Activated CD8-positive, alpha-beta memory T cell treated with anti-CD3 and anti-CD28 coated beads for 24 hours (primary cell): ENCODE results near the gene EEF1AKMT3.
"Not testable (repeated sequence)": the region's sequence is repeated elsewhere in the genome, so short reads cannot be mapped to it uniquely, and the experiment has no call there.

ENCODE experiments used
- DNase-seq: peaks from one replicate; pipeline ENCODE4 v3.0.0-alpha.2; 2020

The EEF1AKMT3 gene

DNA sequence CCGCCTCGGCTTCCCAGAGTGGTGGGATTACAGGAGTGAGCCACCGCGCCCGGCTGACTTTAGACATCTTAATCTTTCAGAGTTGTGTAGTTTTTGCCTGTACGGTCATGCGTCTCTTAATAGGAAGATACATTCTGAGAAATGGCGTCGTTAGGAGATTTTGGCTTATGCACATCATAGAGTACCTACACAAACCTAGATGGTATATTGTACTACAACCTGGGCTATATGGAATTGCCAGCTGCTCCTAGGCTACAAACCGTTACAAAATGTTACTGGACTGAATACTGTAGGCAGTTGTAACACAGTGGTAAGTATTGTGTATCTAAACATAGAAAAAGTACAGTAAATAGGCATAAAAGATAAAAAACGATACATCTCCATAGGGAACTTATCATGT lies 11.4 kb downstream of the EEF1AKMT3 start:
- no peak for DNase-seq

DNA sequence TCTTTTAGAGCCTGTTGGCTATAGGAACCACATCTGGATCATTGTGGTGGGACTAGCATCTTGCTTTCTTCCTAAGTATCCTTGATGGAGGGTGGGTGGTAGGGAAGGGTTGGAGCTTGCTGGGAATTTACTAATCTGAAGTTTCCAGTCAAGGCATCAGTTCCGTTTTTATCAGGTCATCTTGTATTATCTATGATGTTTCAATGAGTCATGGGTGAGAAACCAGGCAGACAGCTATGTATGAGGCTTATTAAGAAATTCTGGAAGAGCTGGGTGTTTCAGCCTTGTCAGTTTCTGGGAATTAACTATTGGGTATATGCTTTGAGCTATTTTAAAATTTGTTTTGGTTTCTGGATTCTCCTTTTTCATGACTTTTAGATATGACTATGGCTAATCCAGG lies 21.5 kb downstream of the EEF1AKMT3 start:
- DNase-seq, result no peak

DNA sequence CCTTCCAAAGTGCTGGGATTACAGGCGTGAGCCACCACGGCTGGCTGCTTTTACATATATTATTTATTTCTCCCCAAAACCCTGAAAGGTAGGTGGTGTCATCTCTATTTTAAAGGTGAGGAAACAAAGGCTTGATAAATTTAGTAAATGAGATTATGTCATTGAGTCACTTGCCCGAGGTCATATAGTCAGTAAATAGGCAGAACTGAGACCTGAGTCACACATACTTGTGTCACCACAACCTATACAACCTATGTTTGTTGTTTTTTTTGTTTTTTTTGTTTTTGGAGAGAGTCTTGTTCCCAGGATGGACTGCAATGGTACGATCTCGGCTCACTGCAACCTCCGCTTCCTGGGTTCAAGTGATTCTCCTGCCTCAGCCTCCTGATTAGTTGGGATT lies 22.9 kb downstream of the EEF1AKMT3 start:
- DNase-seq, result no peak

DNA sequence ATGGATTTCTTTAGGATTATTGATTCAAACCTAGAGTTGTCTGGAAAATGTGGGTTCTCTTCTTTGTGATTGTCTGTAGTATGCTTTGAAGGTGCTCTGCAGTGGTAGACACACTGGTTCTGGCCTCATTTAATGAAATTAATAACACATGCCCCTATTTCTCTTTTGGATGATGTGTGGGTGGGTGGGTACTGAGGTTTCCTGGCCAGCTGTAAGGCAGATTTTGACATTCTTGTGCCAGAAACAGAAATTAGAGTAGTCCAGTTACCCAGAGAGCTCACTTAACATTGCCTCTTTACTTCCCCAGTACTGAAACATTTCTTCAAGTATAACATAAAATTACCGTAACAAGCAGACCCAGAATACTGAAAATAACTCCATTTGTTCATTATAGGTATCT lies 24.6 kb downstream of the EEF1AKMT3 start:
- DNase-seq, result no peak

DNA sequence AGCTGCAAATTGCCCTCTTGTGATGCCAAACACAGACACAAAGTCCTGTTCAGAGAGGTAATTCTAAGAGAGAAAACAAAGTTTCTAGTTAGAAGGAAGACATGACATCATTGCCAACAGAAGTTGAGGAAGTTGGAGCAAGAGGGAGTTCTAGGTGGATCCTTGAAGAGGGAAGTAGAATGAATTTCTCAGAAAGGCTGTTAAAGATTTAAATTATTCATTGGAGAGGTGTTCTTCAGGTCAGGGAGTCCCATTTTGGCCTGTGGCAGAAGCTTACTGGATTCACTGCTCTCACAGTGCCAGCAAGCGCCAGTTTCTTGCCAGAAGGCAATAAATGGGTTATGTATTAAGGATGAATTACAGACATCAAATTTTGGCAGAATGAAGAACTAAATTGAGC lies 25.5 kb downstream of the EEF1AKMT3 start:
- no peak for DNase-seq

DNA sequence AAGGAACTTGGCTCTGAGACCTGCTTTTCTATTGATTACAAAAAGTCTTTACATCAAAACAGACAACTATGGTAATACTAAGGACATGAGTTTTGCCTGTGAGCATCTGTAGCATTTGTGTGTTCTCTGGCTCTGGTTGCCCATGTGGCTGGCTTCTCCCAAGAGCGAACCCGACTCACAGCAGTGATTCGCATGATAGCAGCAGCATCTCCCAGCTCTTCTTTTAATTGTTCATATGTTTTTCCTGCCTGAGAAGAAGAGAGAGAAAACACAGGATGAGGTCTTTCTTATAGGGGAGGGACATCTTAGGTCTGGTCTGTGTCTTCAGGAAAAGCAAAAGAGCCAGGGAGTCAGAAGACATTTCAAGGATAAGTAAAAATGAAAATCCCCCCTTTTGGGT lies 28.6 kb downstream of the EEF1AKMT3 start:
- DNase-seq, result no peak

DNA sequence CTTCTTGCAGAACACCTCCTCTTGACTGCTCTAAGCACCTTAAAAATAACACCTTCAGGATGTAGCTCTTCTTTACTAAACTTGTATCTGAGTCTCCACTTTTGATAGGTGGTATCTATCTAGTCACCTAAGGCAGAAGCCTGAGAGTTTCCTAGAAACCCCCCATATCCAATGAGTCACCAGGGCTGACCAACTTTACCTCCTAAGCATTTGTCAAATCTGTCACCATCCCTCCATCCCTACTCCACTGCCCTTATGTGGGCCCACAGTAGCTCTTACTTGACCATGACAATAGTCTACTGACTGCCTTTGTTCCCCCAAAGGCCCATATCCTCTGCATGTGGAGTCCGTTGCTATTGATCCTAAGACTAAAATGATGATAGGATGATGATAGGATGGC lies 30.2 kb downstream of the EEF1AKMT3 start:
- DNase-seq, result no peak

DNA sequence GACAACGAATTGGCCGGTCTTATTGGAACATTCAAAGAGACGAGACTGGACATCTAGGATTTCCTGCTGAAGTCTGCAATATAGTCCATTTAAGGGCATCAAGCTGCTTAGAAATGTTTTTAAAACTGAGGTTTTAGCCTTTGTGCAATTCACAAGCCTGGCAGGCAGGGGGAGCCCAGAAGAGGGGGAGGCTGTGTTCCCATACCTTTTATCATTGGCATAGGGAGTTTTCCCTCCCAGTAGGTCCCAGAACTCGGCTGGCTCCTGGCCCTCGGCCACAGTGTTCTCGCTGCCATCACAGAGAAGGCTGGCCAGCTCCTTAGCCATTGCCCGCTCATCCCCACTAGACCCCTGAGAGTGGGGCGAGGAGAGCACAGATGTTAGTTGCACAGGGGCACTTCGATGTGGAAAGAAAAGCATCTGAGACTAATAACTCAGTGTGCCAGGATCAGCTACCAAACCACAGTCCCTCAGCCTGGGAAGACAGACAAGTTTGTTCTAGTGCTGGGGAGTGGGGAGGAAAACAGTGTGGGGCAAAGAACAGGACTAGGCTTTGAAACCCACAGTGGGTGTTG lies 31.0 kb downstream of the EEF1AKMT3 start:
- DNase-seq, result no peak

DNA sequence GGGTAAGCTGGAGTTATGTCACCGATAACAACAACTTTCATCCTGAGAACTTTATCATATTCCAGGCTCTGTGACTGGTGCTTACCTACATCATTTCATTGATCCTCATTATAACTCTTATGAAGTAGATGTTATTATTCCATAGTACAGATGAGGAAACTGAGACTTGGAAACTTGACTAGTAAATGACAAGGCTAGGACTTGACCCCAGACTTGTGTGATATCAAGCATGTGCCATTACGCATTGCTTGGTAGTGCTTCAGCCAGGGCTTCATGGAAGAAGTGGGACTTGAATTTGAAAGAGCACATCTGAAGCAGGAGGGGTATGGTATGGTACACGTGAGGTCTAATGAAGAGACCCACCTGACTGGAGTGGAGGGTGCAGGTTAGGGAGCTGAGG lies 34.3 kb downstream of the EEF1AKMT3 start:
- DNase-seq, result no peak

DNA sequence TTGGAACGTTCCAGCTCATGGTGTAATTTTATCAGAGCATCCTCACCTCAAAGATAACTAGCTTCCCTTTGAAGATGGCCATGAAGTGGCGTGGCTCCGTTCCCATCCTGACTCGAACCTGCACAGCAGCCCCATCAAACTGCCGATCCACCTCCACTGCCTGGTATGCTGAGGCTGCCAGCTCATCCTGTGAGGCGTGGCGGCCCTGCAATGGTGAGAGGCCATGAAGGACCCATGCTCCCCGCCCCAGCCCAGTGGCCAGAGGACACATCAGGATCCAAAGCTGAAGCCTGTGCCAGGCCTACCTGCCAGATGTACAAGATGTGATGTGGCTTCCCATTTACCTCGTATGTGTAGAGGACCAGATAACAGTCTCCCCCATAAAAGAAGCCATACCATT lies 34.9 kb downstream of the EEF1AKMT3 start:
- no peak for DNase-seq

DNA sequence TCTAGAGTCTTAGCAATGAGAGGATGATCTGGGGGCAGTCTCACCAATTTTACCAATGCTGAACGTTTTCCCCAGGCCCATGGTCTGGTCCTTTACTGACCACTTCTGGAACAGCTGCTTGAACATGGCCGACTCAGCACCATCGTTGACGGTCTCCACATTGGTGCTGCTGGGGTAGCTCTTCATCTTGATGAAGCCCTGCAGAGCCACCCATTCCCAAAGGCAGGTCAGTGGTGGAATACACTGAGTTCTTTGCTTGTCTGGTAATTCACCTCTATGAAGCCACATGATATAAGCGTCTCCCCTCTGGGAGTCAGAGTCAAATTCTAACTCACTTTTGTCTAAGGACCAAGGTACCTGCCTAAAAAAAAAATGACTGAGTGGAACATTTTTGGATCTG lies 35.9 kb downstream of the EEF1AKMT3 start:
- DNase-seq, result no peak

DNA sequence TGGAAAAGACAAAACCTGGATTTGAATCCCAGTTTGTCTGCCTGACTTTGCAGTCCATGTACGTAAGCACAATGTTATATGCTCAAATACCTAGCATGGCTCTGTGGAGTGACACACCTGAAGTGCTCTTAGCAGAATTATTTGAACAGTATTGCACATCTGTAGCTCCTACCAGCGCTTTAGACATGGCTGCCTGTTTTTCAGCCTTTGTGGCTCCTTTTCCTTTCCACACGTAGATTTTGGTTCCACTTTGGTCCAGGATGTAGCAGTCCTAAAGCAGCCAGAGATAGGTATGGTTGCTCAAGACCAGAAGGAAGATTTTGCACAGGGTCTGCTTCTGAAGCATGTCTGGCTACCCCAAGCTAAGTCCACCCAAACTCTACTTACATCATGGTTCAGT lies 37.0 kb downstream of the EEF1AKMT3 start:
- DNase-seq, result no peak

DNA sequence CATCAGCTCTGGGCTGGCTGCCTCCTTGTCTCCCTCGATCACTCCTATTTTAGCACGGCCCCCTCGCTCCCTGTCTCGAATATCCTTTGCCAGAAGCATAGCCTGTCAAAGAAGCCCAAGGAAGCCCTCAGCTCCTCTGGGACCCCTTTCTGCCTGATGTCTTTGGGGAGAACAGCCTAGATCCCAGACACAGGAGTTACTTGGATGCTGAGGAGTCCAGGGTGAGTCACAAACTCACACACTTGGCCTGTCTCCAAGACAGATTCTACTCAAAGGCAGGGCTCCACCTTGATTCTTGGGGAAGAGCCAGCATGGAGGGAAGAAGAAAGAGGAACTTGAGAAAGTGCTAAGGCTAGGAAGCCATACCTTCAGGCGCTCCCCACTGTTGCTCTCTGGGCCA lies 38.0 kb downstream of the EEF1AKMT3 start:
- DNase-seq, result no peak

DNA sequence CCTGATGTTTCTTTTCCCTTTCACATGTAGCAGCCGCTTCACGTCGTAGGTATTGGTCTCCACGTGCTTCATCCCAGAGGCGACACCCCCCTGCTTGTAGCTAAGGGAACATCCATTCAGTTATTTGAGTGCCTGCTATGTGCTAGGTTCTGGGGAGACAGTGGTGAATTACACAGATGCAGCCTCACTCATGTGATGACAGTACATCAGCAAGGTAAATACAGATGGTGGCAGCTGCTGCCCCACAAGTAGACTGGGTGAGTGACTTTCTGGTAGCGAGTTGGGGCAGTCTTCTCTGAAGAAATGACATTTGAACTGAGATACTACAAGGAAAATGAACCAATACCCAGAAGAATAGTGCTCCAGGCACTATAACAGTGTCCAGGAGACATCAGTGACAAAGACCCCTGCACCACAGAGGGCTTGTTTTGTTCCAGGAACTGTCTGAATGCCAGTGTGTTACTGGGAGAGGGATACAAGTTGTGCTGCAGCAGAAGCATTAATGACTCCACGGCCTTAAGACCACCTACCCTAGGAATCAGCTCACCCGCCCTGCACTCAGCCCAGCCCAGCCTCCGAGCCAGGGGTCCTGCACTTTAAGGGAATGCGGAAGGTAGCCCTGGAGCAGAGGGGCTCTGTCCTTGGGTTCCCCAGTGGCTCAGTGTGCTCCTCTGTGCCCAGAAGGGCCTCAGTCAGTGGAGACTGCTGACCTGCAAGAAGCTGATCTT lies 38.8 kb downstream of the EEF1AKMT3 start:
- DNase-seq, result no peak

DNA sequence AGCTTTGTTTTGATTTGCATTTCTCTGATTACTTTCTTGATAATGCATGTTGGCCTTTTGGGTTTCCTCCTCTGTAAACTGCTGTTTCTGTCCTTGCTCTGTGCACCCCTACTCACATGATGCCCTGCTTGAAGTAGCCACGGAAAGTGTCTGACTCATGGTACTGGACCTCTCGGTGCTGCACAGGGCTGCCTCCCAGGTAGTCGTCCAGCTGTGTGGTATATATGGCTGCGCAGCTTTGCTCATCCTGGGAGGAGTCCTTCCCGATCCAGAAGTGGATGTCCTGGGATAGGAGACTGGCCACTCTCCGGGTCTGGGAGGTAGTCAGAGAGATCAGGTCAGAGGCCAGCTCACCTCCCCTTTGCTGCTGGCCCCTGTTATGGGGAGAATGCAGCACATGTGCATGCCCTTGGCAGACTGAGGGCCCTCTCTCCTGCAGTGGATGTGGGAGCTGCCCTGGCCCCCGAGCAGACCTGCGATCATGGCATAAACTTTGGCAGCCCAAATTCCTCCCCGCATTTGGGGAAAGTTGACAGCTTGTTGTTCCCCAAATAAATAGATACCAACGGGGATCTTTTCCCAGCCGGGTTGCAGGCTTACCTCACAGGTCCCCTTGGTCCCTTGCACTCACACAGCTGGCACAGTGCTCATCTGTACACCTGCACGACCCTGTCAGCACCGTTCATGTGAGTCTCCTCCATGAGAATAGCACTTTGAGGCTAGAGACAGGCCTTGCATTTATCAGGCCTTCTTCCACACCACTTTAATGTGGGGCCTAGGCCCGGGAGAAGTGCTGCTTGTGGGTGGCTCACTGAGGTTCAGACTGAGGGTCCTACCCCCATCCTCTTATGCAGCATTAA lies 40.9 kb downstream of the EEF1AKMT3 start:
- no peak for DNase-seq

DNA sequence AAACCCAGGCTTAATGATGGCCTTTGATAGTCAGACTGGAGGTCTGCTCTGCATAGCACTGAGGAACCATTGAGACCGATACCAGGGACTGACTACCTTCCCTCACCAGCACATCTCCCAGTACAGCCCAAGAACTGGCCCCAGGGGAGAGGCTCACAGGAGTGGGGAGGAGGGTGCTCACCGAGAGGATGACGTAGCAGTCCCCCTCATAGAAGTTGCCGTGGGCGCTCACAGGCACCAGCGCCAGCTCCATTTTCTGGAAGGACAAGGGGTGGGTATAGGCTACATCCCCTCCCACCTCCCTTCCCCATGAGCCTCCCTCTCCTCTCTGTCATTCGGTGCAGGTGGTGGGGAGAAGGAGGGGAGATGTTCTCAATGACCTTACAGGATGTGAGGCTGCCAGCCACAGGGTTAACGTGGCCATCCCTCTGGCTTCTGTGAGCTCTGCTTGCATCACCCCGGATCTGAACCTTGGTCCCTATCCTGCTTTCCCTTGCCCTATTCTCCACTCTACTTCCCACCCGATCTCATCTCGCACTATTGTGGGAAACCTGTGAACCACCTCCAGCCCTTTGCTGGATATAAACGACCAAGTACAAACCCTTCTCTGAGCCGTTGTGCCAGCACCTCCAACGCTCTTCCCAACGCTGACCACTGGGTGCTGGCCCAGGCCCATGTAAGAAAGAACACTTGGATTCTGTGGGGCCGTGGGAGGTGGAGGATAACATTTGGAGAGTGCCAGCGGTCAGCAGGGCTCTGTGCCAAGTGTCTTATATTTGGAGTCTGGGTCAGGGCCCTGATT lies 41.8 kb downstream of the EEF1AKMT3 start:
- no peak for DNase-seq

DNA sequence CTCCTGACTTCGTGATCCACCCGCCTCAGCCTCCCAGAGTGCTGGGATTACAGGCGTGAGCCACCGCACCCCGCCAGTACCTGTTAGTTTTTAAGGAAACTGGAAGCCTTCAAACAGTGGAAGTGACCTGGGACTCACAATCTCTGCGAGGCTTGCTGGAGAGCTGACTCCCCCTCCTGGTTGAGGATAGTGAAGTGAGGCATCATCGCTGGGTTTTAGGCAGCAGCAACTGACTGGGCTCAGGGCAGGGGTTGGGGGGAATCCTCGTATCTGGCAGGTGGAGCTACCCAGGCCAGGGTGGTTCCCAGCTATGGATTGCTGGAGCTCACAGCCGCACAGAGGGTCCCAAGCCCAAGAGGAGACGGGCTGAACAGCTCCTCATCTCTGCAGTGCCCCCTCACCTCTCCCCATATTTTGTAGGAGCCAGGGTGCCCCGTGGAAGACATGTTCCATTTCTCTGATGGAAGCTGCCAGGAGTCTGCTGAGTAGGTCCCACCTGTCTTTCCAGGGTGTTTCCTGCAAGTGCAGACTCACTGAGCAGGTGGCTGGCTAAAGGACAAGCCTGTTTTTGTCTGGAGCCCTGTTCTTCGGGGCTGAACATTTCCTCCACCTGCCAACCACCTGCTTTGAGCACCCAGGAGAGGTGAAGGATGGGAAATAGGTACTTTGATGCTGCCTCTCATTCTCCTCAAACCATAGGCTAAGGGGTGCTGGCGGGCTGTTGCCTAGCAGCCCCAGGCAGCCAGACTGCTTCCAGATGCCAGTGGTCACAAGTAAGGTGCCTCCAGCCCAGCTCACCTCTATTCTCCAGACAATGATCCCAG lies 43.0 kb downstream of the EEF1AKMT3 start:
- no peak for DNase-seq

DNA sequence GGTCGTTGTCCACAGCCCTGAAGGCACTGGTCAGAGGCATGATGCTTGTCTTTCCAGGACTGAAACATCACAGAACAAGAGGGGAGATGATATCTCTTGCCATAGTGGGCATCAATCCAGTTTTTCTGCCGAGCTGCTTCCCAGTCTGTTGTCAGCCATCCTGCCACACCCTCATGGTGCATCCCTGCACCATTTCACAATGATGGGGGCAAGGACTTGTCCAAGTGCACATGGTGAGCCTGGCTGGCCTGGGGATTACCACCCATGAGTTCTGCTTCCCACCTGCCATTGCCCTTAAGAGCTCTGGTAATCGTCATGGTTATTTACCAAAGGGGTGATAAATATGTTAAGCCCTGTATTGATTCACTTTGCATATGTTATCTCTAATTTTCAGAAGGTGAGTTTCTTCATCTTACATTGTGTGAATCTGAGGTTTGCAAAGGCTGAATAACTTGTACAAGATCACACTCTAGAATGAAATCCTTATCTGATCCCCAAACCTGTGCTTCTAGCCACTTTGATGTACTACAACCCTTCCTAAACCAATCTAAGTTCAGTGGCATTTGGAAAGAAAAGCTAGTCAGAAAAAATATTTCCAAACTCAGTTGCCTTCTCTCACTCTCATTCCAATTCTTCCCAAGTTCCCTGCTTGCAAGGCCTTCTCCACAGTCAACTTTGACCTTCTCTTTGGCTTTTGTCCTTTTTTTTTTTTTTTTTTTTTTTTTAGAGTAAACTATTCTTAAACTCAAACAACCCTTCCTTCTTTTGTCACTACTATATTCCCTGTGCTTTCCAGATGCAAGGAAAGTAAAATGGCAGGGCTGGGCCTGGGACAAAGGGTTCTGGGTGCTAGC lies 43.8 kb downstream of the EEF1AKMT3 start:
- DNase-seq, result no peak

DNA sequence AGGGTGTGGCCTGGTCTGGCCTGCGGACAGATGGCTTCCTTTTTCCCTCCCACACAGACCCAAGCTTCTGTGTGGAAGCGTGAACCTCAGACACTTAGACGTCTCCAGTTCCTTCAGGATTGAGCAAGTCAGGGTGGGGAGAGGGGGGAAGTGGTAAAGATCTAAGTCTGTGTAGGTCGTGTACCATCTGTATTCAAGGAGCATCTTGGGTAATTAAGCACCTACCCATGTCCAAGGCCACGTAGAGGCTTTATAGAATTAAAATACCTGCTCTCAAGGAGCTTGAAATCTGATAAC lies 44.4 kb downstream of the EEF1AKMT3 start:
- no peak for DNase-seq

DNA sequence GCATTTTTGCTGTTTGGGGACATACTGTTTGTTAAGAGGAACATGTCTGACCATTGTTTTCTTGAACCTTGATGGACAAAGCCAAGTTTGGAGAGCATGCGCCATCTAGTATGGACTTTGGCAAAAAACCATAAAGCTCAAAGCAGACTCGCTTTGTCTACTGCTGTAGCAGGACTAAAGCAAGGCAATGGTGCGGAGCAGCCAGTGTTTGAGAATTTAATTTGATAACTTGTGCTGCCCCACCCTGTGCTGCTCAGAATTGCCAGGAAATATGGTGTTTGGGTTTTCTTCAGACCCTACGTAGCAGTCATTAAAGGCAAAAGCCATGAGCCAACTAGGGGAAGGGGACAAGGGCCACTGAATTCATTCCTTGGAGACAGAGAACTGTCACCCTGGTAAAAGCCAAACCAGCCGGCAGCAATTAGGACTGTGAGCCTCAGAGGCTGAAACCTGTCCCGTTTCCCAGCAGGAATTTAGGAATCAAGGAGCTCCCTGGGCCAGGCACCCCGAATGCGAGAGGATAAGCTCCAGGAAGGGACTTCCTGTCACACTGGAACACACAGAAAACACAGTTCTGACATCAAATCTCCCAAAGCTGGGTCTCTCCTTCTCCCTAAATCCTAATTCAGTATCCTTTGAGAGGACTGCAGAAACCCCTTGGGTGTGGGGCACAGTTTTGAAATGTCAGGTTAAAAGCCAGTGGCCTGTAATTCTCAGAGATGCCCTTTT lies 45.0 kb downstream of the EEF1AKMT3 start:
- DNase-seq, result no peak

DNA sequence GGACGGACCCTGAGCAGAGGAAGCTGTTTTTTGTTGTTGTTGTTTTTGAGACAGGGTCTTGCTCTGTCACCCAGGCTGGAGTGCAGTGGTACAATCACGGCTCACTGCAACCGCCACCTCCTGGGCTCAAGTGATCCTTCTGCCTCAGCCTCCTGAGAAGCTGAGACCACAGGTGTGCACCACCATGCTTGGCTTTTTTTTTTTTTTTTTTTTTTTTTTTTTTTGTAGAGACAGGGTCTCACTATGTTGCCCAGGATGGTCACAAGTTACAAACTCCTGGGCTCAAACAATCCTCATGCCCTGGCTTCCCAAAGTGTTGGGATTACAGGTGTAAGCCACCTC lies 45.5 kb downstream of the EEF1AKMT3 start:
- not testable (repeated sequence) for DNase-seq
